PFSK-1 (cell line): ENCODE measurements around the gene ASTL.

Experiments
- FOXP2 ChIP-seq: optimal IDR thresholded peaks from 2 replicates; pipeline ENCODE3; 2011; ENCODE audit warnings: borderline replicate concordance, control low read depth, inconsistent platforms; ENCODE audit not compliant: insufficient read depth; ENCODE audit errors: extremely low read length, extremely low read depth
- POLR2AphosphoS5 ChIP-seq: IDR thresholded peaks from 2 replicates; pipeline ENCODE4 v1.6.1; 2012; ENCODE audit warnings: low read depth, mild to moderate bottlenecking, control low read depth, low read length, moderate library complexity
- REST ChIP-seq, 2 experiments: IDR thresholded peaks; 2 replicates each; pipeline versions ENCODE4 v1.6.1 to v1.8.0; 2011 to 2012; ENCODE audit warnings: low read depth in 2 of 2, low read length in 2 of 2, control low read depth in 1 of 2, inconsistent platforms in 1 of 2, mild to moderate bottlenecking in 1 of 2, moderate library complexity in 1 of 2; ENCODE audit not compliant: insufficient read depth in 1 of 2
- SIN3A ChIP-seq: IDR thresholded peaks from 2 replicates; pipeline ENCODE4 v1.6.1; 2012; ENCODE audit warnings: mild to moderate bottlenecking, low read length, moderate library complexity, borderline replicate concordance; ENCODE audit not compliant: insufficient read depth
- TAF1 ChIP-seq: IDR thresholded peaks from 2 replicates; pipeline ENCODE4 v1.6.1; 2012; ENCODE audit warnings: low read length, control low read depth, borderline replicate concordance; ENCODE audit not compliant: insufficient read depth

The ASTL gene

GRCh38 chr2:96154506-96155380, 16.4 kb upstream of the ASTL start:
- no peak for TF ChIP-seq SIN3A
- no peak for TF ChIP-seq REST (IDR thresholded peaks at IDR 0.05; ENCODE audit: insufficient read depth in 1 of 2, low read depth in 2 of 2, low read length in 2 of 2)
- TF ChIP-seq FOXP2, result no peak
- no peak for TF ChIP-seq TAF1
- no peak for TF ChIP-seq POLR2AphosphoS5

GRCh38 chr2:96153991-96154431, 15.7 kb upstream of the ASTL start:
- TF ChIP-seq REST (IDR thresholded peaks at IDR 0.05; ENCODE audit: insufficient read depth in 1 of 2, low read depth in 2 of 2, low read length in 2 of 2) (no peak), SIN3A (no peak), TAF1 (no peak), FOXP2 (no peak), POLR2AphosphoS5 (no peak)

- TF ChIP-seq TAF1, result no peak
- no peak for TF ChIP-seq POLR2AphosphoS5
- no peak for TF ChIP-seq REST (IDR thresholded peaks at IDR 0.05; ENCODE audit: insufficient read depth in 1 of 2, low read depth in 2 of 2, low read length in 2 of 2)
- no peak for TF ChIP-seq FOXP2
- no peak for TF ChIP-seq SIN3A
Measured at GRCh38 chr2:96153291-96153713, 15.0 kb upstream of the ASTL start.

GRCh38 chr2:96152304-96153161, 14.2 kb upstream of the ASTL start:
- TF ChIP-seq TAF1, result no peak
- no peak for TF ChIP-seq REST (IDR thresholded peaks at IDR 0.05; ENCODE audit: insufficient read depth in 1 of 2, low read depth in 2 of 2, low read length in 2 of 2)
- TF ChIP-seq SIN3A, result no peak
- no peak for TF ChIP-seq POLR2AphosphoS5
- TF ChIP-seq FOXP2, result no peak
